ENCODE results near the gene UNC13B. TPM values are rescaled to one million over a fixed set of nuclear protein-coding genes. Genes with fewer than 3 reads are reported as not detected.

UNC13B gene
- total and polyA plus RNA-seq, 9 of the 15 experiments (the other 6 are each of a cell fraction or from before 2014, with no cell fraction given): 2.4 to 11.5 (median 8.6) TPM

DNA sequence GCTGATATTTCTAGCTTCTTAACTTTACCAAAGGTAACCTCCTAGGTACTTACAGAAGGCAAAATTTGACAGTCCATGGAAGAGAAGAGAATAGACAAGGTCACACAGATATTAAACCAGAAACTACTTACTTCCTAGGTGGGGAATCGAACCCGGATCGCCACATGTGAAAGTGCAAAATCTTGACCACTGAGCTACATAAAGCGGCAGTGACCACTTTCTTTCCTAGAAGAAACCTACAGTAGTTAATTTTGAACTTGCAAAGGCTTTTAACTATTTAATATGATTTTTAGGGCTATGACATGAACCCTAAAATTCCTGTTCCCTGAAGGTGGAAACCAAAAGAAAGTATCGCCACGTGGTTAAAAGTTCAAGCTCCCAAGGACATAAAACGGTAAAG, 25.8 kb upstream of the UNC13B start:
- TF ChIP-seq RUNX1 (IDR thresholded peaks at IDR 0.05; ENCODE audit: low read depth): no peak
- TF ChIP-seq, protein P1, sequence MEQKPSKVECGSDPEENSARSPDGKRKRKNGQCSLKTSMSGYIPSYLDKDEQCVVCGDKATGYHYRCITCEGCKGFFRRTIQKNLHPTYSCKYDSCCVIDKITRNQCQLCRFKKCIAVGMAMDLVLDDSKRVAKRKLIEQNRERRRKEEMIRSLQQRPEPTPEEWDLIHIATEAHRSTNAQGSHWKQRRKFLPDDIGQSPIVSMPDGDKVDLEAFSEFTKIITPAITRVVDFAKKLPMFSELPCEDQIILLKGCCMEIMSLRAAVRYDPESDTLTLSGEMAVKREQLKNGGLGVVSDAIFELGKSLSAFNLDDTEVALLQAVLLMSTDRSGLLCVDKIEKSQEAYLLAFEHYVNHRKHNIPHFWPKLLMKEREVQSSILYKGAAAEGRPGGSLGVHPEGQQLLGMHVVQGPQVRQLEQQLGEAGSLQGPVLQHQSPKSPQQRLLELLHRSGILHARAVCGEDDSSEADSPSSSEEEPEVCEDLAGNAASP (IDR thresholded peaks at IDR 0.05): no peak
- TF ChIP-seq TBP (optimal IDR thresholded peaks at IDR 0.05; ENCODE audit: low read depth, low read length): peak; percentile 85
- no peak for TF ChIP-seq DDX20 (tag; IDR thresholded peaks at IDR 0.05; ENCODE audit: low read depth)
- no peak for TF ChIP-seq LARP7 (IDR thresholded peaks at IDR 0.05)
- no peak for TF ChIP-seq NCOA2 (IDR thresholded peaks at IDR 0.05; ENCODE audit: partially characterized antibody in 2 of 2)
- peak; percentile 68 for TF ChIP-seq POLR3A (IDR thresholded peaks at IDR 0.05; ENCODE audit: borderline replicate concordance, extremely low read depth, insufficient read depth, insufficient read length)
- TF ChIP-seq POLR2H (tag; IDR thresholded peaks at IDR 0.05; ENCODE audit: low read depth): 0 out of 2 replicates have a peak, but pooled peaks have one; percentile 22
- TF ChIP-seq PHB (CRISPR knock-in tag; IDR thresholded peaks at IDR 0.05): no peak
- no peaks in the 10 kb centered on the region for H3K9me1 ChIP-seq (ENCODE audit: control insufficient read depth, insufficient read depth, low read length)
- H3K27ac ChIP-seq (ENCODE audit: extremely low read depth, low read depth, low read length): no peak overlapping the region
- H3K27me3 ChIP-seq (ENCODE audit: control insufficient read depth in 2 of 2, insufficient read depth in 2 of 2, low read length in 2 of 2): no peaks in the 10 kb centered on the region
- ATAC-seq (no peak), FAIRE-seq (no peak), DNase-seq (ENCODE audit: extremely low read depth in 1 of 4, low spot score in 3 of 4) (peak in 1 of 4 experiments; percentile 8)
- no peaks in the 10 kb centered on the region for H3K79me2 ChIP-seq (ENCODE audit: control insufficient read depth, insufficient read depth, low read length)
- no peak overlapping the region for H3K4me3 ChIP-seq
- H3K4me2 ChIP-seq (ENCODE audit: insufficient read depth, low read length): no peak overlapping the region
- no peak overlapping the region for H3K9ac ChIP-seq (ENCODE audit: insufficient read depth in 1 of 2, low read depth in 2 of 2, low read length in 2 of 2)
- H3K9me3 ChIP-seq (replicated peaks; ENCODE audit: control insufficient read depth, insufficient read depth, low read depth, low read length): no peaks in the 10 kb centered on the region
- no peak overlapping the region for H2AFZ ChIP-seq (ENCODE audit: low read depth, low read length)
- WGBS (ENCODE audit: insufficient coverage, low coverage, missing lambda C conversion rate): 28% methylated on average over 7 of the region's 7 CpGs
- no TSS peak for BruUV-seq (replicated peaks)
- in situ Hi-C loops (cut with MboI) (no loop called here), intact Hi-C loops (cut with micrococcal nuclease) (no loop called here)
- ChIA-PET POLR2A (interaction anchor here (1.4 to 1.5 kb wide), 2 partner anchors 9 to 11 kb away, joined by 3 to 4 read pairs; no protein-coding TSS in a partner anchor), CTCF (ENCODE audit: low intra/inter-chr PET ratio) (no interaction called here)
- H3K4me1 ChIP-seq (replicated peaks in 1 of 2; ENCODE audit: control insufficient read depth in 2 of 2, insufficient read depth in 2 of 2, low read length in 2 of 2): peaks cover 0 to 8% of the 10 kb centered on the region in 2 experiments; a peak in 2 of 5 replicates
- no peaks in the 10 kb centered on the region for H3K36me3 ChIP-seq (ENCODE audit: control insufficient read depth, insufficient read depth, low read length)
- no peaks in the 10 kb centered on the region for H4K20me1 ChIP-seq (replicated peaks; ENCODE audit: control insufficient read depth, insufficient read depth, low read length)
